Glutamatergic neuron (in vitro differentiated cells): Measurements from ENCODE around the gene CDC16. TPM values are rescaled to one million over a fixed set of nuclear protein-coding genes. Genes with fewer than 3 reads are reported as not detected.
A peak's percentile ranks its signal among the peaks of the same experiment; 100 is the strongest.

ENCODE experiments used
- DNase-seq: peaks from one replicate; pipeline ENCODE4 v3.0.0; 2022
- H3K27ac Mint-ChIP-seq: one replicate; pipeline ENCODE4 v1.8.0; 2020; ENCODE audit warnings: mild to moderate bottlenecking, mixed read lengths, inconsistent platforms; ENCODE audit not compliant: unreplicated experiment
- H3K27me3 Mint-ChIP-seq: one replicate; pipeline ENCODE4 v1.8.0; 2020; ENCODE audit warnings: mild to moderate bottlenecking, moderate library complexity, mixed read lengths, inconsistent platforms; ENCODE audit not compliant: unreplicated experiment
- H3K36me3 Mint-ChIP-seq: one replicate; pipeline ENCODE4 v1.8.0; 2020; ENCODE audit warnings: mild to moderate bottlenecking, mixed read lengths, inconsistent platforms; ENCODE audit not compliant: unreplicated experiment
- H3K4me1 Mint-ChIP-seq: one replicate; pipeline ENCODE4 v1.8.0; 2020; ENCODE audit warnings: mild to moderate bottlenecking, low read depth, mixed read lengths, inconsistent platforms; ENCODE audit not compliant: unreplicated experiment
- H3K4me3 Mint-ChIP-seq: one replicate; pipeline ENCODE4 v1.8.0; 2020; ENCODE audit warnings: mild to moderate bottlenecking, mixed read lengths, inconsistent platforms; ENCODE audit not compliant: unreplicated experiment
- H3K9me3 Mint-ChIP-seq: one replicate; pipeline ENCODE4 v1.8.0; 2020; ENCODE audit warnings: mild to moderate bottlenecking, moderate library complexity, mixed read lengths, inconsistent platforms; ENCODE audit not compliant: unreplicated experiment
- CTCF ChIP-seq: fragments of 200-600 bp; sonication (generic); IDR thresholded peaks from one replicate; pipeline ENCODE4 v1.5.0; 2021; ENCODE audit not compliant: partially characterized antibody, unreplicated experiment
- total RNA-seq: library from RNA; stranded (reverse); fragmentation: NEBNext Ultra II Directional; extraction: Animal tissue kit (Norgen Biotek cat#: 25700); gene quantifications from one replicate; pipeline ENCODE4 v1.2.1, GENCODE V29; 2021; ENCODE audit not compliant: unreplicated experiment

CDC16 gene
- total RNA-seq, 1 donor from 2014 or later, result 85.1 TPM

- Mint-ChIP-seq H3K36me3 (no peaks in the 10 kb centered on the region), H3K27ac (no peak overlapping the region), H3K4me3 (no peak overlapping the region), H3K9me3 (peaks cover 4% of the 10 kb centered on the region), H3K4me1 (peaks cover 3% of the 10 kb centered on the region), H3K27me3 (peaks cover 8% of the 10 kb centered on the region)
- no peak for DNase-seq
- TF ChIP-seq CTCF, result no peak
Observed at GRCh38 chr13:114230117-114230516, 4.6 kb upstream of the CDC16 start.

GRCh38 chr13:114230575-114230974 is 4.1 kb upstream of the CDC16 start:
- no peak for TF ChIP-seq CTCF
- DNase-seq, result no peak
- H3K27ac Mint-ChIP-seq, result no peak overlapping the region
- H3K36me3 Mint-ChIP-seq, result no peaks in the 10 kb centered on the region
- H3K27me3 Mint-ChIP-seq, result peaks cover 8% of the 10 kb centered on the region
- H3K9me3 Mint-ChIP-seq, result peaks cover 4% of the 10 kb centered on the region
- H3K4me1 Mint-ChIP-seq, result peaks cover 6% of the 10 kb centered on the region
- H3K4me3 Mint-ChIP-seq, result no peak overlapping the region

- no peak for TF ChIP-seq CTCF
- Mint-ChIP-seq H3K27me3 (peaks cover 6% of the 10 kb centered on the region), H3K4me3 (no peak overlapping the region), H3K4me1 (peaks cover 5% of the 10 kb centered on the region), H3K9me3 (peaks cover 4% of the 10 kb centered on the region), H3K36me3 (no peaks in the 10 kb centered on the region), H3K27ac (no peak overlapping the region)
- DNase-seq, result no peak
Observed at GRCh38 chr13:114231886-114232285, 2.8 kb upstream of the CDC16 start.

GRCh38 chr13:114234266-114234644 is 442 bp upstream of the CDC16 start:
- no peak for TF ChIP-seq CTCF
- H3K9me3 Mint-ChIP-seq, result peaks cover 3% of the 10 kb centered on the region

GRCh38 chr13:114235697-114236096 is 1.0 kb downstream of the CDC16 start:
- peaks cover 3% of the 10 kb centered on the region for H3K9me3 Mint-ChIP-seq
- H3K27ac Mint-ChIP-seq, result peak overlapping the region; percentile 70
- H3K4me3 Mint-ChIP-seq, result peak overlapping the region; percentile 86
- H3K27me3 Mint-ChIP-seq, result peaks cover 6% of the 10 kb centered on the region
- peaks cover 4% of the 10 kb centered on the region for H3K36me3 Mint-ChIP-seq
- H3K4me1 Mint-ChIP-seq, result peaks cover 5% of the 10 kb centered on the region
- no peak for DNase-seq
- TF ChIP-seq CTCF, result no peak

More at GRCh38 chr13:114234266-114234644, 442 bp upstream of the CDC16 start:
- Mint-ChIP-seq H3K4me1 (peaks cover 5% of the 10 kb centered on the region), H3K36me3 (peaks cover 4% of the 10 kb centered on the region), H3K27me3 (peaks cover 6% of the 10 kb centered on the region), H3K4me3 (peak overlapping the region; percentile 91), H3K27ac (no peak overlapping the region)
- DNase-seq, result no peak
